ENCODE results near the gene BCL2L13. TPM values are rescaled to one million over a fixed set of nuclear protein-coding genes. Genes with fewer than 3 reads are reported as not detected.

Gene BCL2L13
- total RNA-seq, 6 donors from 2014 or later = 40.4 to 67.1 (median 45.7) TPM

DNA sequence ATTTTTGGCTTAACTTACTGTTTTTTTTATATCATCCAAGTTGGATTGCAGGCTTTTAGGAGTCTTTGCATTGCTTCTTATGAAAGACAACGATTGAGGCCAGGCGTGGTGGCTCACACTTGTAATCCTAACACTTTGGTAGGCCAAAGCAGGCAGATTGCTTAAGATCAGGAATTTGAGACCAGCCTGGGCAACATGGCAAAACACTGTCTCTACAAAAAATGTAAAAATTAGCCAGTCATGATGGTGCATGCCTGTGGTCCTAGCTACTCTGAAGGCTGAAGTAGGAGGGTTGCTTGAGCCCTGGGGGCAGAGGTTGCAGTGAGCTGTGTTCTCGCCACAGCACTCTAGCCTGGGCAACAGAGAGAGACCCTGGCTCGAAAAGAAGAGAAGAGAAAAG, 79.2 kb downstream of the BCL2L13 start:
- WGBS, 2 donors = 83 to 85% methylated on average over 4 of the region's 4 CpGs
- no peak for DNase-seq
- H3K36me3 ChIP-seq = peaks cover 0 to 5% (median 0%) of the 10 kb centered on the region in 4 donors
- no peaks in the 10 kb centered on the region for H3K4me1 ChIP-seq
- no peaks in the 10 kb centered on the region for H3K9me3 ChIP-seq
- no peak for ATAC-seq (ENCODE audit: low FRiP score in 2 of 2)
- H3K27ac ChIP-seq = no peak overlapping the region
- no peaks in the 10 kb centered on the region for H3K27me3 ChIP-seq
- TF ChIP-seq, protein P1, sequence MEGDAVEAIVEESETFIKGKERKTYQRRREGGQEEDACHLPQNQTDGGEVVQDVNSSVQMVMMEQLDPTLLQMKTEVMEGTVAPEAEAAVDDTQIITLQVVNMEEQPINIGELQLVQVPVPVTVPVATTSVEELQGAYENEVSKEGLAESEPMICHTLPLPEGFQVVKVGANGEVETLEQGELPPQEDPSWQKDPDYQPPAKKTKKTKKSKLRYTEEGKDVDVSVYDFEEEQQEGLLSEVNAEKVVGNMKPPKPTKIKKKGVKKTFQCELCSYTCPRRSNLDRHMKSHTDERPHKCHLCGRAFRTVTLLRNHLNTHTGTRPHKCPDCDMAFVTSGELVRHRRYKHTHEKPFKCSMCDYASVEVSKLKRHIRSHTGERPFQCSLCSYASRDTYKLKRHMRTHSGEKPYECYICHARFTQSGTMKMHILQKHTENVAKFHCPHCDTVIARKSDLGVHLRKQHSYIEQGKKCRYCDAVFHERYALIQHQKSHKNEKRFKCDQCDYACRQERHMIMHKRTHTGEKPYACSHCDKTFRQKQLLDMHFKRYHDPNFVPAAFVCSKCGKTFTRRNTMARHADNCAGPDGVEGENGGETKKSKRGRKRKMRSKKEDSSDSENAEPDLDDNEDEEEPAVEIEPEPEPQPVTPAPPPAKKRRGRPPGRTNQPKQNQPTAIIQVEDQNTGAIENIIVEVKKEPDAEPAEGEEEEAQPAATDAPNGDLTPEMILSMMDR (IDR thresholded peaks at IDR 0.05) = no peak
- TF ChIP-seq POLR2AphosphoS5 (IDR thresholded peaks at IDR 0.05) = no peak
- no peak for TF ChIP-seq POLR2A (IDR thresholded peaks at IDR 0.05)
- no peak for TF ChIP-seq EP300 (IDR thresholded peaks at IDR 0.05)
- H3K4me3 ChIP-seq = no peak overlapping the region

DNA sequence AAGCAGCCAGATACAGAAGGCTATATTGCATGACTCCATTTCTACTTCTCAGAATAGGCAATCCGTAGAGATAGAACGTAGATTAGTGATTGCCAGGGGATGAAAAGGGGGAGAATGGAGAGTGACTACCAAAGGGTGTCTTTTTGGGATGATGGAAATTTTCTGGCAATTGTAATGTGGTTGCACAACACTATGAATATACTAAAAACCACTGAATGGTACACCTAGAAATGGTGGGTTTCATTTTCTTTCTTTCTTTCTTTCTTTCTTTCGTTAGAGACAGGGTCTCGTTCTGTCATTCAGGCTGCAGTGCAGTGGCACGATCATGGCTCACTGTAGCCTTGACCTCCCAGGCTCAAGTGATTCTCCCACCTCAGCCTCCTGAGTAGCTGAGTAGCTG, 81.4 kb downstream of the BCL2L13 start:
- ATAC-seq (ENCODE audit: low FRiP score in 2 of 2) (no peak), DNase-seq (no peak)
- H3K27ac ChIP-seq = no peak overlapping the region
- TF ChIP-seq EP300 (IDR thresholded peaks at IDR 0.05) (no peak), POLR2AphosphoS5 (IDR thresholded peaks at IDR 0.05) (no peak), POLR2A (IDR thresholded peaks at IDR 0.05) (no peak)
- TF ChIP-seq, protein P1 (IDR thresholded peaks at IDR 0.05) = no peak
- H3K36me3 ChIP-seq = peaks cover 0 to 4% (median 0%) of the 10 kb centered on the region in 4 donors
- no peaks in the 10 kb centered on the region for H3K9me3 ChIP-seq
- no peak overlapping the region for H3K4me3 ChIP-seq
- peaks cover 0 to 9% (median 1%) of the 10 kb centered on the region in 4 donors for H3K4me1 ChIP-seq
- H3K27me3 ChIP-seq = no peaks in the 10 kb centered on the region
- WGBS, 2 donors = 95 to 98% methylated on average over 5 of the region's 5 CpGs

DNA sequence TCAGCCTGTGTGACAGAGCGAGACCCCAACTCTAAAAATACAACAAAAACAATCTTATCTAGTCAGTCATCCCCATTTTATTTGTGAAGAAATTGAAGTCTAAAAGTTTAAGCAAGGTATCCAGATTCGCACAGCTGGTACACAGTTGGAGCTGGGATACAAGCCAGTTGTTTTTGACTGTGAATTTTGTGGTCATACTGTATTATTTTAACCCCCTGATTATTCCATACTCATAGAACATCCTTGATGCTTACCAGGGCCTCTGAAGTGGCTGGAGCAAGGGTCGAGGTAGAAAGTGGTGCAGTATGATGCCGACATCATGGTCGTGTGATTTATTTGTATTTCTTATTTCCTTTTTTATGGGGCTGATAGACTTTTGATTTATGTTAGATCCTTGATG, 85.7 kb downstream of the BCL2L13 start:
- DNase-seq (no peak), ATAC-seq (ENCODE audit: low FRiP score in 2 of 2) (no peak)
- H3K4me3 ChIP-seq = no peak overlapping the region
- H3K27ac ChIP-seq = no peak overlapping the region
- peaks cover 3 to 27% (median 18%) of the 10 kb centered on the region in 4 donors for H3K36me3 ChIP-seq
- peaks cover 0 to 15% (median 10%) of the 10 kb centered on the region in 4 donors for H3K4me1 ChIP-seq
- TF ChIP-seq EP300 (IDR thresholded peaks at IDR 0.05) (no peak), POLR2AphosphoS5 (IDR thresholded peaks at IDR 0.05) (no peak), POLR2A (IDR thresholded peaks at IDR 0.05) (no peak)
- TF ChIP-seq, protein P1 (IDR thresholded peaks at IDR 0.05) = no peak
- H3K27me3 ChIP-seq = no peaks in the 10 kb centered on the region
- H3K9me3 ChIP-seq = no peaks in the 10 kb centered on the region
- 83 to 89% methylated on average over 5 of the region's 5 CpGs for WGBS, 2 donors

DNA sequence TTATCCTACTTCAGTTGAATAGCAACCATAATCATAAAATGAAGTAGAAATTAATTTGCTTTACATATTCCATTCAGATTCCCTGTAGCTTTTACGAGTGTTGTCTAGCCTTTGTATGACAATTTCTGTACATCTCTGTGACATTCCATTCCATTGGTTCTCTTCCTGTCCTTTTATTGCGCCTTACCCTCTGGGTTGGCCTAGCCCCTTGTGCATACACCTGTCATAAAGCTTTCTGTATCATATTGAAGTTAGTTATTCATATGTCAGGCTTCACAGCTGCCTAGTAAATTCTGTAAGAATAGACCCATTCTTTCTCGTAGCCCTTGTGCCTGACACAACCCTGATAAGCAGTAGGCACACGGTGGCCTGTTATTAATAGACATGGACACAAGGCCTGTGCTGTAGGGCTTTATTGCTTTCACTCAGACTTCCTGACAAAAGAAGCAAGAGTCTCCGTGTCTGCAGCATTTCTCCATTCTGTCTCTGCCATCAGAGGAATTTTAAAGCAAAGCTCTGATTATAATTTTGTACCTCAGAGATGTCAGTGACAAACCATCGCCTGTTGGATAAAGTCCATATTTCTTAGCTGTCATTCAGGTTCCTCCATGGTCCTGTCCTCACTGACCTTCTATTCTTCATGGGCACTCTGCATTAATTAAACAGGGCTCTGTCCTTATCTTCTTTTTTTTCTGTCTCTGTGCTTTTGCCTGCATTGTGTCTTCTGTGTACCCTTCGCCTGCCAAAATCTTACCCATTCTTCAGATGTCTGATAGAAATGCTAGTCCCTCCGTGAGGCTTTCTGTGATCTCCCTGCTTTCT, 86.3 kb downstream of the BCL2L13 start:
- DNase-seq (no peak), ATAC-seq (ENCODE audit: low FRiP score in 2 of 2) (no peak)
- H3K27me3 ChIP-seq = no peaks in the 10 kb centered on the region
- WGBS, 2 donors = 65 to 70% methylated on average over 8 of the region's 8 CpGs
- no peak overlapping the region for H3K4me3 ChIP-seq
- TF ChIP-seq, protein P1 (IDR thresholded peaks at IDR 0.05) = no peak
- peak overlapping the region in 1 of 4 donors; percentile 11 for H3K27ac ChIP-seq
- peaks cover 6 to 33% (median 24%) of the 10 kb centered on the region in 4 donors for H3K36me3 ChIP-seq
- peaks cover 0 to 15% (median 10%) of the 10 kb centered on the region in 4 donors for H3K4me1 ChIP-seq
- H3K9me3 ChIP-seq = no peaks in the 10 kb centered on the region

DNA sequence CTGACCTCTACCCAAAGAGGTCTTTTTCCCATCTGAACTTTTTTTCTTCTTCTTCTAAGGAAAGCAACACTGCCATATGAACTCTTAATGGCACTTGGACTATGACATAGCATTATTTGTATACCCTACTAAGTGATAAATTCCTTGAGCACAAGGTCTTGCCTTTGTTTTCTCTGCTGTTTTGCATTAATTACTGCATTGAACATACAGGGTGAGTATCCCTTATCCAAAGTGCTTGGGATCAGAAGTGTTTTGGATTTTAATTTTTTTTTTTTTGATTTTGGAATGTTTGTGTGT, 86.9 kb downstream of the BCL2L13 start:
- TF ChIP-seq EP300 (IDR thresholded peaks at IDR 0.05) (no peak), POLR2A (IDR thresholded peaks at IDR 0.05) (no peak), POLR2AphosphoS5 (IDR thresholded peaks at IDR 0.05) (no peak)
- TF ChIP-seq, protein P1 (IDR thresholded peaks at IDR 0.05) = no peak
- H3K4me1 ChIP-seq = peaks cover 0 to 15% (median 10%) of the 10 kb centered on the region in 4 donors
- peak overlapping the region in 1 of 4 donors; percentile 11 for H3K27ac ChIP-seq
- DNase-seq = no peak
- peaks cover 7 to 39% (median 27%) of the 10 kb centered on the region in 4 donors for H3K36me3 ChIP-seq
- no peak for ATAC-seq (ENCODE audit: low FRiP score in 2 of 2)
- no peaks in the 10 kb centered on the region for H3K27me3 ChIP-seq
- H3K4me3 ChIP-seq = no peak overlapping the region
- no peaks in the 10 kb centered on the region for H3K9me3 ChIP-seq
